GM12878 (cell line): ENCODE measurements around the gene LARP4B. TPM values are rescaled to one million over a fixed set of nuclear protein-coding genes. Genes with fewer than 3 reads are reported as not detected.
A peak's percentile ranks its signal among the peaks of the same experiment; 100 is the strongest.

Experiments
- BCLAF1 ChIP-seq: fragments of 450-650 bp; IDR thresholded peaks from 2 replicates; pipeline ENCODE4 v1.6.1; 2017; ENCODE audit warnings: antibody characterized with exemption, mild to moderate bottlenecking, moderate library complexity
- BHLHE40 ChIP-seq, 2 experiments: fragments of 450-650 bp in 1 of 2; IDR thresholded peaks; 2 replicates each; pipeline ENCODE4 v1.6.1; 2011 to 2017; ENCODE audit warnings: low read depth in 2 of 2, borderline replicate concordance in 1 of 2, improper control_type of control experiment in 1 of 2, low read length in 1 of 2, mild to moderate bottlenecking in 1 of 2
- CHD2 ChIP-seq: IDR thresholded peaks from 2 replicates; pipeline ENCODE4 v1.6.1; 2011; ENCODE audit warnings: low read depth, low read length, improper control_type of control experiment, borderline replicate concordance
- EGR1 ChIP-seq, 2 experiments: IDR thresholded peaks; 1 replicate in 1 of 2; 2 replicates in 1 of 2; pipeline ENCODE4 v1.6.1; 2011 to 2012; ENCODE audit warnings: low read depth in 2 of 2, low read length in 2 of 2, borderline replicate concordance in 1 of 2, mild to moderate bottlenecking in 1 of 2, moderate library complexity in 1 of 2
- ESRRA ChIP-seq: IDR thresholded peaks from 2 replicates; pipeline ENCODE4 v1.6.1; 2012; ENCODE audit warnings: mild to moderate bottlenecking, low read length, improper control_type of control experiment
- IKZF1 ChIP-seq: fragments of 450-650 bp; conservative IDR thresholded peaks from 2 replicates; pipeline ENCODE4 v1.6.1; 2017; ENCODE audit warnings: antibody characterized with exemption, mild to moderate bottlenecking
- IRF4 ChIP-seq: IDR thresholded peaks from 2 replicates; pipeline ENCODE4 v1.6.1; 2011; ENCODE audit warnings: low read depth, low read length
- LARP7 ChIP-seq: fragments of 450-650 bp; IDR thresholded peaks from 2 replicates; pipeline ENCODE4 v1.6.1; 2017; ENCODE audit warnings: mild to moderate bottlenecking
- MAX ChIP-seq: IDR thresholded peaks from 2 replicates; pipeline ENCODE4 v1.6.1; 2012; ENCODE audit warnings: low read depth, low read length, improper control_type of control experiment
- MXI1 ChIP-seq: fragments of 150-350 bp; IDR thresholded peaks from 2 replicates; pipeline ENCODE4 v1.6.1; 2011; ENCODE audit warnings: low read depth, mild to moderate bottlenecking, inconsistent platforms, low read length, improper control_type of control experiment
- NFYB ChIP-seq: IDR thresholded peaks from 2 replicates; pipeline ENCODE4 v1.6.1; 2011; ENCODE audit warnings: low read depth, mild to moderate bottlenecking, low read length, improper control_type of control experiment, moderate library complexity; ENCODE audit not compliant: insufficient read depth
- PKNOX1 ChIP-seq: fragments of 450-650 bp; IDR thresholded peaks from 2 replicates; pipeline ENCODE4 v1.6.1; 2016; ENCODE audit warnings: mild to moderate bottlenecking
- POLR2A ChIP-seq: IDR thresholded peaks from 2 replicates; pipeline ENCODE4 v1.6.1; 2011; ENCODE audit warnings: low read depth, mild to moderate bottlenecking, low read length
- POLR2AphosphoS2 ChIP-seq: IDR thresholded peaks from 2 replicates; pipeline ENCODE4 v1.6.1; 2011; ENCODE audit warnings: low read depth, mild to moderate bottlenecking, low read length, improper control_type of control experiment, moderate library complexity
- REST ChIP-seq: IDR thresholded peaks from 2 replicates; pipeline ENCODE4 v1.6.1; 2012; ENCODE audit warnings: mild to moderate bottlenecking, low read depth, low read length
- SMAD5 ChIP-seq: IDR thresholded peaks from 2 replicates; pipeline ENCODE4 v1.6.1; 2016; ENCODE audit warnings: antibody characterized with exemption, low read depth
- SMARCA5 ChIP-seq: fragments of 450-650 bp; IDR thresholded peaks from 2 replicates; pipeline ENCODE4 v1.6.1; 2017; ENCODE audit warnings: mild to moderate bottlenecking
- SPI1 ChIP-seq: IDR thresholded peaks from 2 replicates; pipeline ENCODE4 v1.6.1; 2011; ENCODE audit warnings: low read depth, mild to moderate bottlenecking, low read length, moderate library complexity, borderline replicate concordance; ENCODE audit not compliant: insufficient read depth
- SRF ChIP-seq, 2 experiments: IDR thresholded peaks; 2 replicates each; pipeline ENCODE4 v1.6.1; 2011; ENCODE audit warnings: low read depth in 2 of 2, low read length in 2 of 2, mild to moderate bottlenecking in 1 of 2, moderate library complexity in 1 of 2
- TAF1 ChIP-seq: IDR thresholded peaks from 2 replicates; pipeline ENCODE4 v1.6.1; 2011; ENCODE audit warnings: mild to moderate bottlenecking, low read depth, low read length, borderline replicate concordance
- ZZZ3 ChIP-seq: IDR thresholded peaks from 2 replicates; pipeline ENCODE4 v1.6.1; 2011; ENCODE audit warnings: low read depth; ENCODE audit not compliant: control insufficient read depth, insufficient read length
- polyA plus RNA-seq, 11 experiments: library from polyadenylated mRNA; depleted of rRNA in 4 of 11; unstranded in 6 of 11; stranded (reverse) in 5 of 11; fragments of >200 nt; fragmentation: Nextera tagmentation in 4 of 11; fragmentation: Illumina TruSeq in 1 of 11; extraction: Ambion mirVana in 4 of 11; extraction: Trizol in 1 of 11; gene quantifications; 1 replicate in 1 of 11; 2 replicates in 10 of 11; pipeline versions ENCODE4 v1.2.1 to v1.2.3, GENCODE V29; 2011 to 2016; ENCODE audit warnings: inconsistent platforms in 2 of 11, missing spikeins in 2 of 11, low read depth in 1 of 11
- total RNA-seq, 4 experiments: library from RNA; depleted of rRNA in 3 of 4; stranded (reverse); fragments of >200 nt in 3 of 4; fragmentation: Illumina TruSeq in 1 of 4; extraction: Trizol in 1 of 4; gene quantifications; 2 replicates each; pipeline versions ENCODE4 v1.2.1 to v1.2.3, GENCODE V29; 2013 to 2021

The LARP4B gene
- total and polyA plus RNA-seq, 10 of the 15 experiments (the other 5 are each of a cell fraction or from before 2014, with no cell fraction given) = 10.5 to 119 (median 39.4) TPM

GRCh38 chr10:931326-932318 lies at the start of gene LARP4B (continued):
- TF ChIP-seq BCLAF1 (0 out of 2 replicates have a peak, but pooled peaks have one; percentile 46), SMAD5 (peak; percentile 45; the same call in 1 of the 2 replicates), POLR2AphosphoS2 (0 out of 2 replicates have a peak, but pooled peaks have one; percentile 23), ZZZ3 (no peak), POLR2A (peak; percentile 84), CHD2 (peak; percentile 86), EGR1 (IDR thresholded peaks at IDR 0.05; ENCODE audit: borderline replicate concordance in 1 of 2, low read depth in 2 of 2, low read length in 2 of 2) (peak in 1 of 2 experiments; percentile 73; a peak in 2 of 3 replicates), SPI1 (peak; percentile 39; the same call in 1 of the 2 replicates), REST (no peak), BHLHE40 (IDR thresholded peaks at IDR 0.05; ENCODE audit: borderline replicate concordance in 1 of 2, low read depth in 2 of 2, low read length in 1 of 2) (peak in 1 of 2 experiments; percentile 70; a peak in 1 of 4 replicates), IKZF1 (peak; percentile 72), MXI1 (peak; percentile 22; the same call in 1 of the 2 replicates), LARP7 (peak; percentile 68), SRF (IDR thresholded peaks at IDR 0.05; ENCODE audit: low read depth in 2 of 2, low read length in 2 of 2) (0 out of 4 replicates have a peak, but pooled peaks of 1 of the 2 experiments have one; percentile 41), TAF1 (peak; percentile 85), ESRRA (no peak), NFYB (peak; percentile 80; the same call in 1 of the 2 replicates), SMARCA5 (peak; percentile 22; the same call in 1 of the 2 replicates), PKNOX1 (peak; percentile 76), MAX (0 out of 2 replicates have a peak, but pooled peaks have one; percentile 15), IRF4 (peak; percentile 29; the same call in 1 of the 2 replicates)
- TF ChIP-seq, all 136 proteins: peak for 36
